Adipose tissue (tissue), 3 donors: Measurements from ENCODE around the gene CDC42. TPM values are rescaled to one million over a fixed set of nuclear protein-coding genes. Genes with fewer than 3 reads are reported as not detected.

Source experiments
- H3K27ac ChIP-seq: one replicate; pipeline ENCODE4 v1.5.1; 2013; ENCODE audit warnings: low read depth, low read length
- WGBS, 3 donors: extraction: QIAGEN DNeasy Blood & Tissue Kit; methylation state at CpG; one replicate each; pipeline ENCODE4 v1.1.7; 2013; 5-methylcytosine and 5-hydroxymethylcytosine counted together
- polyA plus RNA-seq, 3 donors: library from polyadenylated mRNA; stranded (reverse); fragments of 200-250 nt; gene quantifications; one replicate each; pipeline ENCODE4 v1.2.3, GENCODE V29; 2013
- donor health status: healthy with polysubstance abuse.
- donor health status: Bipolar disorder and iron deficiency.
- donor health status: healthy.

The CDC42 gene
- polyA plus RNA-seq, 3 donors: 55.3 to 184 (median 159) TPM

DNA sequence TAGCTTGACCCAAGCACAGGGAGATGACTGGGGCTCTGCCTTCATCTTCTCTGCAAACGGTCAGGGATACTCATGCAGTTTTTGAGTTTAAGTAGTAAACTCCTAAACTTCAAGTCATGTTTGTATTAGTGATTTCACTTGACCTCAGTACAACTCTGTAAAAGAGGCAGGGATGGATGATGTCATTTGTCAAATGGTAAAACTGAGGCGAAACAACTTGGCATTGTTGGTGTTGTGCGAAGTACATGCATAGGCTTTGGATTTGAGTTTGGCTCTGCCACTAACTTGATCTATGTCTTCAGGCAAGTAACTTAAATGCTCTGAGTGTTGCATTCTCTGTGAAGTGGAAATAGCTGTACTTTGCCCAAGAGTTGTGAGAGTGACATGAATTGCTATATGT lies 47.7 kb downstream of the CDC42 start:
- WGBS, 3 donors: 91 to 95% (median 91%) methylated on average over 3 of the region's 3 CpGs
- H3K27ac ChIP-seq: no peak overlapping the region

DNA sequence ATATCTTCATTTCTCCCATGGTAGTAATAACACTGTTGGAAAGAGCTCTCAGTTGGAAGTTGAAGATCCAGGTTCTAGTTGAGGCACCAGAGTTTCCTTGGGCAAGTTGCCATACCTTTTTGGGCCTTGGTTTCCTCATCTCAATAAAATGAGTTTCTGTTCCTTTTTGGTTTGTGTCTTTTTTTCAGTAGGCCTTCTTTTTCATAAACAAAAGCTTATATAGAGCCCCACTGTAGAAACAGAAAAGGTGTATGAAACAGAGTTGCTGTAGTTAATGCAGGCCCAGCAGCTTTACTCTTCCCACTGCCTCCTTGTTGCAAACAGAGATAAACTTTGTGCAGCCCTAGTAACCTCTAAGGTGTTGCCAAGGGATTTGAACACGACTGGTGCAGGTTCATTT lies 48.7 kb downstream of the CDC42 start:
- WGBS, 3 donors: 39 to 64% (median 56%) methylated on average over 1 of the region's 1 CpG
- H3K27ac ChIP-seq: no peak overlapping the region

DNA sequence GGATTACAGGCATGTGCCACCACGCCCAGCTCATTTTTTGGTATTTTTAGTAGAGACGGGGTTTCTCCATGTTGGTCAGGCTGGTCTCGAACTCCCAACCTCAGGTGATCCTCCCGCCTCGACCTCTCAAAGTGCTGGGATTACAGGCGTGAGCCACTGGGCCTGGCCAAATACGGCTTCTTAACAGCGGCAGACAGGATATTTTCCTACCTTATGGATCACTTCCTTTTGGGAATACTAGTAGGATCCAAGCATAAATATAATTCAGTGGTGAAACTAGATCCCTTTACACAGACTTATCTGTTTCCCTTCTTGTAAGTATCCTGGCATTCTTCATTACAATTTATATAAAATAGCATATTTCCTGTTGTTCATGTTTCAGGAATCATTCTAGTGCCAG lies 49.5 kb downstream of the CDC42 start:
- WGBS, 3 donors: 77 to 88% (median 78%) methylated on average over 8 of the region's 8 CpGs
- H3K27ac ChIP-seq: no peak overlapping the region

DNA sequence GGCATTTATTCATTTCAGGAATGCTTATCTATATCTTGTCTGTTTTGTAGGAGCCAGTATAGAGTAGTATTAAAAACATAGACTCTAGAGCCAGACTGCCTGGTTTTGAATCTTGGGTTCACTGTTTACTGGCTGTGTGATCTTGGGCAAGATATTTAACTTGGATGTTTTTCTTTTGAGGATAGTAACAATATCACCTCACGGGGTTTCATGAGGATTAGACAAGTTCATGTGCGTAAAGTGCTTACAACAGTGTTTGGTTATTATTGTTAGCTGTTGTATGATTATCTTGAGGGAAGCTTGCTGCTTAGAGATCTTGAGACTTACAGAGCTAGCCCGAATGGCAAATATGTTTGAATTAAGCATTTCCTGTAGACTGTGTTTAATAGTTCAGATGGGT lies 50.2 kb downstream of the CDC42 start:
- 39 to 89% (median 81%) methylated on average over 3 of the region's 3 CpGs for WGBS, 3 donors
- no peak overlapping the region for H3K27ac ChIP-seq

DNA sequence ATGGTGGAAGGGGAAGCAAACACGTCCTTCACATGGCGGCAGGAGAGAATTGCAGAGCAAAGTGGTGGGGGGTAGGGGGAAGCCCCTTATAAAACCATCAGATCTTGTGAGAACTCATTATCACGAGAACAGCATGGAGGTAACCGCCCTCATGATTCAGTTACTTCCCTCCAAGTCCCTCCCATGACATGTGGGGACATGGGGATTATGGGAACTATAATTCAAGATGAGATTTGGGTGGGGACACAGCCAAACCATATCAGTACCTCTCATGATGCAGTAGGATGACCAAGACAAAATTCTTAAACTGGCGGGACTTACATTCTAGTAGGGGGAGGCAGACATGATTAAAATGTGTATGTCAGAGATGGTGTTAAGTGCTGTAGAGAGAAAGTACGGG lies 51.6 kb downstream of the CDC42 start:
- WGBS, 3 donors: 77 to 92% (median 77%) methylated on average over 6 of the region's 6 CpGs
- H3K27ac ChIP-seq: no peak overlapping the region

DNA sequence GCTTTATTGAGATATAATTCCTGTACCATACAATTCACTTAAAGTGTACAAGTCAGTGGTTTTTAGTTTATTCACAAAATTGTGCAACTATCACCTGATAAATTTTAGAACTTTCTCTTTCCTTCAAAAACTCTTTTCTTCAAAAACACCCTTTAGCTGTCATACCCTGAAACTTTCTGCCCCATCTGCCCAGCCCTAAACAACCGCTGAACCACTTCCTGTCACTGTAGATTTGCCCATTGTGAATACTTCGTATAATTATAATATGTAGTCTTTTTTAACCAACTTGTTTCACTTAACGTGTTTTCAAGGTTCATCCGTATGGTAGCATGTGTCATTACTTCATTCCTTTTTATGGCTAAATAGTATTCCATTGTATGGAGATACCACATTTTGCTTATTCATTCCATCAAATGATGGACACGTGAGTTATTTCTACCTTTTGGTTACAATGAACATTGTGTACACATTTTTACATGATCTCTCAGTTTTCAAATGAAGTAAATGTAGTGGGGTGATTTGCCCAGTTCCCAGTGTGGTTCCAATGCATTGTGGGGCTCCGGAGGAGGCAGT lies 52.4 kb downstream of the CDC42 start:
- 79 to 93% (median 86%) methylated on average over 6 of the region's 6 CpGs for WGBS, 3 donors

DNA sequence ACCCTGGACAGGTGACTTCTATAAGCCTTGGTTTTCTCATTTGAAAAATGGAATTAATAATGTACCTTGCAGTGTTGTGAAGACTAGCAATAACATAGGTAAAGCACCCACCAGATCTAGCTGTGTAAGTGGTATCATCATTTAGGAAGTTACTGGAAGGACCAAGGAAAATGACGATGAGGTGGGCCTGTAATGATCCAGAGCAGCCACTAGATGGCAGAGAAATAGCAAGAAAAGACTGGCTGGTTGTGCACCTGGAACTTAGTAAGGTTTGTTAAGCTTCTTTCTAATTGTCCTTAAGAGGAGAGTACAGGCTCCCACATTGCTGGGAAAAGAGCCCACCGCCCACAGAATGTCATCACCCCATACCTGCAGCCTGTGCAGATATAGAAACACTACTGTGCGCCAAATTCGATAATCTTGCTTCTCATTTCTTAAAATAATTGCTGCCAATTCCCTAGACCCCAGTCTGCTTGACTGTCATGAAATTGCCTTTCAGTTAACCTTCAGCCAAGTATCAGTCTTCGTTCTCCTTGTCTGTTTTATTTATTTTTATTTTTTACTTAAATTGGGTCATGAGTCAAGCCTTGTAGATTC lies 53.2 kb downstream of the CDC42 start:
- WGBS, 3 donors: 53 to 65% (median 65%) methylated on average over 5 of the region's 5 CpGs
- H3K27ac ChIP-seq: no peak overlapping the region

More for the DNA sequence above, 52.4 kb downstream of the CDC42 start:
- no peak overlapping the region for H3K27ac ChIP-seq

DNA sequence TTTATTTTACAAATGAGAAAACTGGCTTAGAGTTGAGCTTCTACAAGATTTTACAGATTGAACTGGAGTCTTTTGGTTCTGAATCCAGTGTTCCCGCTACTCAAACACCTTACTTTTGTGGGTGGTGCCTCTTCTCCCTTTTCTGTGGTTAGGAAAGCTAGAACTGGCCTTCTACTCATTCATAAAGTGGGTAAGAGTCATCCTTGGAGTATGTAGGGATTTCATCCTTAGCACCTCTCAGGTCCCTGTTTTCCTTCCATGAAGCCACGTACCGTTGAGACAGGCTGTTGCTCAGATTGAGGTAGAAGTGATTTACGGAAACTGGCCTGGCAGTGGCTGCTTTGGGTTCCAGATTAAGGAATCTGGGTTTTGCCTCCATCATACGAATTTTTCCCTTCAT lies 54.6 kb downstream of the CDC42 start:
- H3K27ac ChIP-seq: no peak overlapping the region
- 91 to 94% (median 93%) methylated on average over 5 of the region's 5 CpGs for WGBS, 3 donors

DNA sequence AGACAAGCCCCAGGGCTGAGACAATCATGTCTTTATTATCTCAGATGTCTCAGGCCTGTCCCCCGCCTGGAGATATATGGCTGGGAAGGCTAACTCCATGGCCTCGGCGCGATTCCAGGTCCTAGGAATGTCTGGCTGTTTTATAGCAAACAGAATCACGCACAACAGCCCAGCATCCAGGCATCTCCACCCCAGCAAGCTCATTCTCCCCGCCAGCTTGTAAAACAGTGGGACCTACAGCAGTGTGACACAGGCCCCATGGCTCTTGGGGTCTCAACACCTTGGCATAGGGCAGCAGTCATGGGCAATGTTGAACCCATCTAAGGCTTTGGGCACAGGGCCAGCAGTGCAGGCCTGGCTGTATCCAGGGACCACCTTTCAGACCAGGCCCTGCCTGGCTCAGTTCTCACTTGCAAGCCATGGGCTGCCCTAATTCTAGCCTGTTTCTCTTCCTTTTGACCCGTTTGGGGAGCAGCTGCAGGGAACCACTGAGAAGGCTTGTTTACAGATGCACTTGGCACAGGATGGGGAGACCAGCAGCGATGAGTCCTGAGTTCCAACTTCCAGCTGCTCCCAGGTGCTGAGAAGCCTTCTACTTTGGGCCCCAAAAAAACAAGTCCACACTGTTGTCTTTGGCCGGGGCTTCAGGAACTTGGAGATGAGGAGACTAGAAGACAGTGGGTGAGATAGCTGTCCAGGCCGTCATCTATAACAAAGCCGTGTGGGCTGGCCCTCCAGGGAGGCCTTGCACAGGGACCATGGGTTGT lies 56.0 kb downstream of the CDC42 start:
- WGBS, 3 donors: 46 to 74% (median 70%) methylated on average over 11 of the region's 11 CpGs

DNA sequence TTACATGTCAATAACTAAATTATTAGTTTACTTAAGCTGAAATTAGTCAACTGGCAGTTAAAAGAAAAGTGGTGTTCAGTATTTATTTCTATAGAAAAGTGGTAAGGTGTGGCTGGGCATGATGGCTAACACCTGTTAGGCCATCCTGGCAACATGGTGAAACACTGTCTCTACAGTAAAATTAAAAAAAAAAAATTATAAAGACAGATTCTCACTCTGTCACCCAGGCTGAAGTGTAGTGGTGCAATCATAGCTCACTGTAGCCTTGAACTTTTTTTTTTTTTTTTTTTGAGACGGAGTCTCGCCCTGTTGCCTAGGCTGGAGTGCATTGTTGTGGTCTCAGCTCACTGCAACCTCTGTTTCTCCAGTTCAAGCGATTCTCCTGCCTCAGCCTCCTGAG lies 57.5 kb downstream of the CDC42 start:
- no peak overlapping the region for H3K27ac ChIP-seq
- 90 to 98% (median 96%) methylated on average over 3 of the region's 3 CpGs for WGBS, 3 donors

More for the DNA sequence above, 56.0 kb downstream of the CDC42 start:
- no peak overlapping the region for H3K27ac ChIP-seq

DNA sequence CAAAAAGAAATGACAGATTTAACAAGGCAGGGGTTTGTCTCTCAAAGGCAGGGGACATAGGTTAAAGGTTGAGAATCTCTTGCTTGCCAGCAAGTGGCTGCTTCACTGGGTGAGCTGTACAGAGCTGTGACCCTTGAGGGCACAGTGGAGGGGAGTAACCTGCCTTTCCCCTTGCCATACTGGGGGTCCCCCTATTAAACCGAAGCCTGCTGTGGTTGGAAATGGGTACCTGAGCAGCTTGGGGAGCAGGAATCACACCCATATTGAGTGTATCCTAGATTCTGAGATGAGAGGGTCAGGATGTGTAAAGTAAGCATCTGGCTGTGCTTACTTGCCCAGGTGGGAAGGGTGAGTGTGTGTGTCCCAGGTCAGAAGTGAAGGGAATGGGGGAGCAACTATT lies 58.6 kb downstream of the CDC42 start:
- 93 to 95% (median 95%) methylated on average over 1 of the region's 1 CpG for WGBS, 3 donors
- H3K27ac ChIP-seq: no peak overlapping the region

DNA sequence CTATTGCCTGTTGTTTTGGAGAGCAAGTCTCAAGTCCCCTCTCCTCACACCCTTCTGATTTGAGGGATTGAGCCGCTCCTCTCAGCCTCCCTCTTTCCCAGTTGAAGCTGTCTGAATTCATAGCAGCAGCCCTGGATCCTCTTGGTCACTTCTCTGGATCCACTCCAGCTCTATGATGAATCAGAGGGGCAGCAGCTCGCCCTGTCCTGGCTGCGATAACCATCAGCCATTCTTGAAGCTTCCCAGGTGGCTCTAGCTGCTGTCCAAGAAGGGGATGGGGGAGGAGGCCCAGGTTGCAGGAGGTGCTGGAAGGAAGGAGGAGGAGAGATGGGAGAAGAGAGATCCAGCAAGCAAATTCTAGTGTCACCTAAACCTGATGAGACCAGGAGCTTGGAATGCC lies 59.1 kb downstream of the CDC42 start:
- 73 to 80% (median 80%) methylated on average over 3 of the region's 3 CpGs for WGBS, 3 donors
- H3K27ac ChIP-seq: no peak overlapping the region

DNA sequence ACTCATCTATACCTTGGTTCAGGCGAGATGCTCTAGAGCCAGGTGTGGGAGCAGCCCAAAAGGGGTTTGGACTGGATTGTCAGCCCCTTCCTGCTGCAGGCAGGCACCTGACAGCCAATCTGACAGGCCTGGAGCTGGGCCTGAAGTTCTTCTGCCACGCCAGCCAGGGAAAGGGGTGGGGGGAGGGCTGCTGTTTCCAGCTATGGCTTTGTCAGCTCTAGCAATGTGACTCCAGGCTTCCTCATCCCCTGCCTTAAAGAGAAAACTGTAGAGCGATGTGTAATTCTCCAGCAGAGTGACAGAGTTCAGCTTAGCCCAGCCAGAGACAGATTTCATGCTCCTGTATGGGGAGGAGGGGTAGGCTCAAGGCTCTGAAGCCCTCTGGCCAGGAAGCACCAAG lies 60.0 kb downstream of the CDC42 start:
- WGBS, 3 donors: 88 to 90% (median 89%) methylated on average over 3 of the region's 3 CpGs
- H3K27ac ChIP-seq: no peak overlapping the region

DNA sequence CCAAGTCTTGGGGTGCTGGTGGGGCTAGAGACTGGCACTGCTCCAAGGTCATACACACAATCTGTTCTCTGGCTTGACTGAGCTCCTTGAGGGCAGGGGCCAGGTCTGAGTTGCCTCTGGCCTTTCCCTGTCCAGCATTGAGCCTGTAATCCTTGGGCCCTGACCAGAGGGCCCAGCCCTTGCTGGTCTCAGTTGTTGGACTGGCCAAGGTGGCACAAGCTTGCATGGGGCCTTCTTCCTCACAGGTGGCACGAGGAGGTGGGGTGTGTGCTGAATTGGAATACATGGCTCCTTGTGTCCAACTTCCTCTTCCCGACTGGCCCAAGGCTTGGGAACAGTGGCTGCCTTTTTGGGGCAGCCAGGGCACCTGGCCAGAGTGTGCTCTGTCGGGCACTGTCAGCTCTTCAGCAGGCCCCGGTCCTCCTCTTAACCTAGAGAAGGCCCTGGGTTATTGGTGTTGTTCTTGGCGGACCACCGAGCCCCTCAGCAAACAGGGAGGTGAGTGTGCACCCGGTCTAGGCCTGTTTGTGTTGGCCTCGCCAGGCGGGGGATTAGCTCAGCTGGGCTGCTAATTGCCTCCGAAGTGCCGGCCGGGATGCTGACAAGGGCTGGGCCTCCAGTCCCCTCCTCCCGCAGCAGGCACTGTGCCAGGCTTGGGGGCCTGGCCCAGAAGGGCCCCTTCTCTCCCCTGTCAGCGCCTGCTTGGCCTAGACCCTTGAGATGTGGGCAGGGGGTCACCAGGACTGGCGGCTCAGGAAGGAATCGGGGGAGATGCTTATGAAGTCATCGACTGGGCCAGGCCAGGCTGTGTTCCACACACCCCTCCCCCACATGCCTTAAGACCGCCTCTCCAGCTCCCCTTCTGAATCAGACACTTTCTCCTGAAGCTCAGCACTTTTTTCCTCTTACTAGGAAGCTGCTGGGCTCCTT lies 61.8 kb downstream of the CDC42 start:
- H3K27ac ChIP-seq: no peak overlapping the region
- 51 to 67% (median 53%) methylated on average over 16 to 18 of the region's 18 CpGs for WGBS, 3 donors

DNA sequence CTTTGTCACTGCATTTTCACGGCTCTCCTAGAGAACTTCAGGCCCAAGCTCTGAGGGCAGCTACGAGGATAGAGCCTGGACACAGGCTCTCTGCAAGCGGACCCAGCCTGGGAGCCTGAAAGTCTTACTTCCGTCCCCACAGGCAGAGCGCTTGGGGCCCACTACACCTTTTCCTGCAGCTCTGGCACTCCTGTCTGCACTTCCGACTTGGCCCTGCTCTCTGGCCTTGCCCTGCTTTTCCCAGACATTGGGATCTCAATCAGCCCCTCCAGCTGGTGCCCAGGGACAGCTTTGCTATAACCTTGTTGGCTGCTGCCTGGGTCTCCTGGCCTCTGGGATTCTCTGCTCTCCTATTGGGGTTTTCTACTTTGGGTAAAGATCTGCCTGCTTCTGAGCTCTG lies 62.8 kb downstream of the CDC42 start:
- WGBS, 3 donors: 83 to 85% (median 85%) methylated on average over 6 of the region's 6 CpGs
- no peak overlapping the region for H3K27ac ChIP-seq

DNA sequence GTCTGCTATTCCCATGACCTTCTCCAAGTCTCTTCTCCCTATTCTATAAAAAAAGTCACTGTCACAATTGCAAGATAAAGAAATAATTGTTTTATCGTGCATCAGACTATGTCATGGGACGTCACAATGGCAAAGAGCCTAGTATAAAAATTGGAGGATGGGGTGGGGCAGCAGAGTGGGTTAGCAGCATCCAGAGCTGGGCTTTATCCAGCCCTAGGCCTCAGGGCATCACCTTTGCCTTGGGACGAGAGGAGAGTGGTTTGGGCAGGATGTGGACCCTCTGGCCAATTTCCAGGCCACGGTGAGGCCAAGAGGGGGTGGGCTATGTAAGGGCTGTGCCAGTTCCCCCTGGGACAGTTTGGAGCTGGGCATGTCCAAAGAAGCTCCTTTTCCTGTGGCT lies 64.7 kb downstream of the CDC42 start:
- no peak overlapping the region for H3K27ac ChIP-seq
- WGBS, 3 donors: 51 to 82% (median 54%) methylated on average over 4 of the region's 4 CpGs

DNA sequence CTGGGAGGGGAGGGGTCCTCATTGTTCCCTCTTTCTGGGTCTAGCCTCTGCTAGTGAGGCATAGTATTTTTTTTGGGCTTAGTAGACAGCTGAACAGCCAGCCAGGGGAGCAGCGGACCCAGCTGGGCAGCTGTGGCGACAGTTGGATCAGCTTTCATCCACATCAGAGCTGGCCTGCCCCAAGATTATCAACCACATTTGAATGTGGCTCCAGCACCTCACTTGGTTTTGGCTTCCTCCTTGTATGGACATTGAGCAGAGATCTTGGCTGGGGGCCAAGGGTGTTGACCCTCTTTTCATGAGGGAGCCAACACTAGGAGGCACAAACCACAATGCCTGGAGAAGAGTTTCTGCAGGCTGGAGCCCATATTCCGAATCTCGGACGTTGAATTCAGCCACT lies 65.3 kb downstream of the CDC42 start:
- H3K27ac ChIP-seq: no peak overlapping the region

DNA sequence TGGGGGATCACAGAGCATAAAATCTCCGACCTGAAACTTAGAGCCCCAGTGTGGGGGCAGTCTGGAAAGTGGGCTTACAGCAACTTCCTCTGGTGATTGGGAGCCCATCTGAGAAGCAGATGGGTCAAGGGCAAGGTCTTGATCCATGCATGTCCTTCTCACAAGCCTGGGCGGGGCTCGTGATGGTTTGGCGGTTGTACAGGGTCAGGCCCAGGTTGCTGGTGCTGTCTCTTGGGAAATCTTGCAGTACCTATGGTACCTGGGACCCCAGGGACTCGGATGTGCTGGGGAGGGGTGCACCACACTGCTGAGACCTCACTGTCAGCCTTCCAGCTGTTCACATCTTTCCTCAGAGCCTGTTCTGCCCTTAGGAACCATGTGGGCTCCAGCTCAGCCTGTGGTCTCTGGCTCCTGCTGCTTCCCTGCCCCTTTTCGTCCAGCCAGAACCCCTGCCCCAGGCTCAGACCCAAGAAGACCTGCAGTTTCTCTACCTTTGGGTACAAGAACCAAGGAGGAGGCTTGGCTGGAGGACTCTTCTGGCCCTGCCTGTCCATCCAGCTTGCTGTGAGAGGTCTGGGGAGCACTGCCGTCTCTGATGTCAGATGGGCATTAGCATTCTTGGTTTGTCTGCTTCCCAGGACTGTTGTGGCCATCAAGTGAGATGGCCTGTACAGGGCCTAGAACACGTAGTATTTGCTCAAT lies 65.9 kb downstream of the CDC42 start:
- 79 to 89% (median 84%) methylated on average over 7 to 8 of the region's 8 CpGs for WGBS, 3 donors
- no peak overlapping the region for H3K27ac ChIP-seq

More for the DNA sequence above, 65.3 kb downstream of the CDC42 start:
- 77 to 84% (median 83%) methylated on average over 5 of the region's 5 CpGs for WGBS, 3 donors
